Activated T-cell treated with anti-CD3 and anti-CD28 coated beads, Interleukin-2, amount 50 U/mL, for 48 hours (primary cell): ENCODE results near the gene MROH7.

Experiments
- DNase-seq, 2 experiments: peaks; one replicate each; pipeline ENCODE4 v3.0.0-alpha.2; 2020

Gene MROH7

GRCh38 chr1:54653036-54653435 is 11.4 kb downstream of the MROH7 start:
- no peak for DNase-seq

DNA sequence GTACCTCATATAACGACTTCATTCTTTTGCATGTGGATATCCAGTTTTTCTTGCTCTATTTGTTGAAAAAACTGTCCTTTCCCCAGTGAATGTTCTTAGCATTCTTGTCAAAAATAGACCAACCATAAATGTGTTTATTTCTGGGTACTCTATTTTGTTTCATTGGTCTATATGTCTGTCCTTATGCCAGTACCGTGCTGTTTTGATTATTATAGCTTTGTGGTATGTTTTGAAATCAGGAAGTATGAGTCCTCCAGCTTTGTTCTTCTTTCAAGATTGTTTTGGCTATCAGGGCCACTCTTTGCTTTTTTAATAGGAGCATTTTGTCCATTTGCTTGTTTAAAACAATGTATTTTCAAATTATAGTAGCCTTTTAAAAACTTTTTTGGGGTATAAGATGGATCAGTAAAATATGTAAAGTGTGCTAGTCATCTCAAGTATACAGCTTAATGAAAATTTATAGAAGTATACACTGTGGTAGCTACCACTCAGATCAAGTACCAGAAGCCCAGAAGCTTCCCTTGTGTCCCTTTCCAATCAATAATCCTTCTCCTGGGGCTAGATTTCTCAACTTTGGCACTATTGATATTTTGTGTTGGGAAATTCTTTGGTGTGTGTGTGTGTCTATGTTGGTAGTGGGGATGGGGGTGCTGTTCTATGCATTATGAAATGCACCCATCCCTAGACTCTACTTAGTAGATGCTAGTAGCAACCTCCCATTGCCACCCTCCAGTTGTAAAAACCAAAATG is 16.8 kb downstream of the MROH7 start:
- DNase-seq, result no peak

DNA sequence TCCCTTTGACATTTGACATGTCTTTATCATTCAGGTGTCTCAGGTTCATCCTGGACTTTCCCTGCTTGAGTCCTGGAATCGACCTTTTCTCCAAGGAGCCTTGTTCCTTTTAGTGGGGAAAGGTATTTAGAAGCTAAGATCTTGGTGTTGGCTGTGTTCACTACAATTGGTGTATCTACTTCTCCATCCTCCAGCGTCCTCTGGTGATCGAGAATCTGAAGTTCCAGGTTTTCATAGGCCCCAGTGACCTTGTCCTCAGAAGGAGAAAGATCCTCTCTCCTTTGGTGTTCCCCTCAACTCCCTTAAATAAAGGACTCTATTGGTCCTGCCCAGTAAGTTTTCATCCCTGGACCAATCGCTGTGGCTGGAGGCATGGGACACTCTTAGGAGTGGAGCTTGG is 22.1 kb downstream of the MROH7 start:
- no peak for DNase-seq

DNA sequence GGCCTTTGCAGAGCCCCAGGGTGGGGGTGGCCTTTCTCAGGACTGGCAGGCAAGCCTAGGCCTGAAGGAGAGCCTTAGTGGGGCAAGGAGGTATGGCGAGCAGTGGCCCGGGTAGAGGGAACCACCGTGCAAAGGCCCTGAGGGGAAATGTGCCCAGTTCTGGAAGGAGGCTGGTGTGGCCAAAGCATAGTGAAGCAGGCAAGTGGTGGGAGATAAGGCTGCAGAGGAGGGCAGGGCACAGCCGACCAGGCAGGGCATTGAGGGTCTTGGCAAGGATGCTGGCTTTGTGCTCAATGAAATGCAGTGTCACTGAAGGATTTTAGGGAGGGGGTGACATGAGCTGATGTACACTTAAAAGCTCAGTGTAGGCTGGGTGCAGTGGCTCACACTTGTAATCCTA is 22.8 kb downstream of the MROH7 start:
- no peak for DNase-seq

DNA sequence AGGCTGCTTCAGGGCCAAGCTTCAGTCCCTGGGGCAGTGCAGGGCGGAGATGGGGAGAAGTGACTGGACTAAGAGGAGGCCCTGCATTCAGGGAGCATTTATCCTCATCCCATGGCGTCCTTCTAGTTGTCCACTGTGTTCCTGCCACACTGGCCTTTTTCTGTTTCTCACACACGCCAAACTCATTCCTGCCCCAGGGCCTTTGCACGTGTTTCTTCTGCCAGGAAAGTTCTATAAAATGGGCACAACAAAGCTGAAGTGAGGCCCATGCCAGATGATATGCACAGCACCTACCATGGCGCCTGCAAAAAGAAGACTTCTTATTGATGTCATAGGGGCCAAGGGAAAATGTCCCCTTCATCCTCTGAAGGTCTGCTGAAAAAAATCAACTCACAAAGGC is 24.3 kb downstream of the MROH7 start:
- no peak for DNase-seq

- no peak for DNase-seq
Observed at GRCh38 chr1:54666333-54666732, 24.7 kb downstream of the MROH7 start.

DNA sequence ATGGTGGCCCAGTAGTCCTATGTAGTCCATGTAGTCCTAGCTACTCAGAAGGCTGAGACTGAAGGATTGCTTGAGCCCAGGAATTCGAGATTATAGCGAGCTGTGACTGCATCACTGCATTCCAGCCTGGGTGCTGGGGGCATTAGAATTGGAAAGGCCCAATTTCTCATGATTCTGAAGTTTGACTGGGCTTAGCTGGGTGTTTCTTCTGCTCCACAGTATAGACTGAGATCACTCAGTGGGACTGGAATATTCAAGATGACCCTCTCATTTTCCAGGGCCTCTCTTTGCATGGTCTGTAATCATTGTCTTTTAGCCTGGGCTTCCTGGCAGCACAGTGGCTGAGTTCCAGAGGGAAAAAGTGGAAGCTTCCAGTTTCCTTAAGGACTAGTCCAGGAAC is 26.2 kb downstream of the MROH7 start:
- DNase-seq, result no peak

- DNase-seq, result no peak
Observed at GRCh38 chr1:54668567-54668966, 27.0 kb downstream of the MROH7 start.

GRCh38 chr1:54671985-54672608 is 30.5 kb downstream of the MROH7 start:
- peak; percentile 80 to 85 for DNase-seq

GRCh38 chr1:54678776-54679643 is 37.4 kb downstream of the MROH7 start:
- DNase-seq, result no peak

GRCh38 chr1:54679706-54680105 is 38.1 kb downstream of the MROH7 start:
- DNase-seq, result no peak

DNA sequence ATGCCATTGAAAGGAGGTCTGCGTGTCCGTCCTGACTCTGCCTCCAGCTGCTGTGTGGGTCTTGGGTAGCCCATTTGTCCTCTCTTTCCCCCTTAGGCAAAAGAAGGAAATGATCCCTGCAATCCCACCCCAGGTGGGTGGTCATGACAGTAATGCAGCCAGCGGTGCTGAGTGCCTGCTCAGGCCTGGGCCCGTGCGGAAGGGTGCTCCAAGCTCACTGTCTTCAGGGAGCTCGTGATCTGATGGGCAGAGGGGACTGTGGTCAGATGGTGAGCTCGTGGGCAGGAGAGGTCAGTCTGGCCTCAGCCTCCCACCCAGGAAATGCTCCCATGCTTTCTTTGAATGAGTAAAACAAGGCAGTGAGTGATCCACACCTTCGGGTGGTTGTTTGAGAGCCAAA is 38.8 kb downstream of the MROH7 start:
- no peak for DNase-seq

- no peak for DNase-seq
Observed at GRCh38 chr1:54681358-54681757, 39.8 kb downstream of the MROH7 start.

GRCh38 chr1:54683453-54683852 is 41.9 kb downstream of the MROH7 start:
- DNase-seq, result no peak

GRCh38 chr1:54685335-54685905 is 43.8 kb downstream of the MROH7 start:
- no peak for DNase-seq

DNA sequence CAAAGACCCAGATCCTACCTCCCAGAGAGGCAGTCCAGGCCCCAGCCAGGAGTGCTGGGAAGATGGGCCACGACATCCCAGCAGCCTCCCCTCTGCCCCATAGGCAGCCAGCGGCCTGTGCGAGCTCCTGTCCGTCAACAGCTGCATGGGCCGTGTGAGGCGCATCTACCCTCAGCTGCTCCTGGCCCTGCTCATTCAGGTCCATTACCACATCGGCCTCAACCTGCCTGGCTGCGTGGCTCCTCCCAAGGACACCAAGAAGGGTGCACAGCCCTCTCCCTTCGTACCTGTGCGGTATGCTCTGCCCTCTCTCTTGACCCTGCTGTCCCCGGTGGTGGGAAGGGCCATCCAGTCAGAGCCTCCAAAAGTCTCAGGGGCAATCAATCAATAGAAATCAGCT is 44.6 kb downstream of the MROH7 start:
- DNase-seq, result no peak

GRCh38 chr1:54694771-54695170 is 53.2 kb downstream of the MROH7 start:
- DNase-seq, result no peak

GRCh38 chr1:54695221-54695620 is 53.6 kb downstream of the MROH7 start:
- DNase-seq, result no peak

- DNase-seq, result no peak
Observed at GRCh38 chr1:54695764-54696163, 54.2 kb downstream of the MROH7 start.

- DNase-seq, result no peak
Observed at GRCh38 chr1:54696262-54696661, 54.7 kb downstream of the MROH7 start.

DNA sequence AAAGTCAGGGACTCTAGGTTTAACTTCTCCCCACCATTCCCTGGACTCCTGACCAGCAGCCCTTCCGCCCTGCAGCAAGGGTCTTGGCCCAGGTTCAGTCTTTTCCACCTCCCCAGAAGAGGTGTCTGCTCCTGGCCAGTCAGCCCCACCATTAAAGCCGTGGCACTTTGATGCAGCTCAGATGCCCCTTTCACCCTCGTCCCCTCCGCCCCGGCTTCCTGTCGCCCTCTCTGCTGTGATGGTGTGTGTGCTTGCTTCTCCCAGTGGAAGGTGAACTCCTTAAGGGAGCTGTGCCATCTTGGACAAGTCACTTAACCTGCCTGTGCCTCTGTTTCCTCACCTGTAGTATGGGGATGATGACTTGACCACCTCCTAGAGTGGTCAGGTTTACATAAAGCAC is 56.3 kb downstream of the MROH7 start:
- DNase-seq, result no peak

GRCh38 chr1:54698346-54698745 is 56.8 kb downstream of the MROH7 start:
- no peak for DNase-seq

DNA sequence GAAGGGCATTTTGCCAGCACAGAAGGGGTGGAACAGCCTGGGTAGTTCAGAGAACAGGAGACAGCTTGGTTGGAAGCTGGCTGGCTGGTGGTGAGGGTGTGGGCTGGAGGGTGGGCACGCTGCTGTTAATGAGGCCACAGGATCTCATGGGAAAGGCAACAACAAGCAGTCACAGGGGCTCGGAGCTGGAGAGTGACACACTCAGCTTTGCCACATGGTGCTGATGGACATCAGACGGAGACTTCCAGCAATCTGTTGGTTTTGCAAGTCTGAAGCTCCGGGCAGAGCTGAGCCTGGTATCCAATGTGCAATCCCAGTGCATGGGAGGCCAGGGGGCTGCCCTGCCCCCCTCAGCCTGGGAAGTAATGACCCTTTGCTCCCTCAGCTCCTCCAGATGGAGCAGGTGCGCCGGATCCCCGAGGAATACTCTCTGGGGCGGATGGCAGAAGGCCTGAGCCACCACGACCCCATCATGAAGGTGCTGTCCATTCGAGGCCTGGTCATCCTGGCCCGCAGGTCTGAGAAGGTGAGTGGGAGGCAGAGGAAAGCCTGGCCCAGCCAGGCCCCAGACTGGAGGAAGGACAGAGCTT is 58.4 kb downstream of the MROH7 start:
- DNase-seq, result no peak
